ENCODE measurements around the gene MARK1. TPM values are rescaled to one million over a fixed set of nuclear protein-coding genes. Genes with fewer than 3 reads are reported as not detected.
A peak's percentile ranks its signal among the peaks of the same experiment; 100 is the strongest.

MARK1 gene
- polyA plus RNA-seq, 3 donors: not detected

DNA sequence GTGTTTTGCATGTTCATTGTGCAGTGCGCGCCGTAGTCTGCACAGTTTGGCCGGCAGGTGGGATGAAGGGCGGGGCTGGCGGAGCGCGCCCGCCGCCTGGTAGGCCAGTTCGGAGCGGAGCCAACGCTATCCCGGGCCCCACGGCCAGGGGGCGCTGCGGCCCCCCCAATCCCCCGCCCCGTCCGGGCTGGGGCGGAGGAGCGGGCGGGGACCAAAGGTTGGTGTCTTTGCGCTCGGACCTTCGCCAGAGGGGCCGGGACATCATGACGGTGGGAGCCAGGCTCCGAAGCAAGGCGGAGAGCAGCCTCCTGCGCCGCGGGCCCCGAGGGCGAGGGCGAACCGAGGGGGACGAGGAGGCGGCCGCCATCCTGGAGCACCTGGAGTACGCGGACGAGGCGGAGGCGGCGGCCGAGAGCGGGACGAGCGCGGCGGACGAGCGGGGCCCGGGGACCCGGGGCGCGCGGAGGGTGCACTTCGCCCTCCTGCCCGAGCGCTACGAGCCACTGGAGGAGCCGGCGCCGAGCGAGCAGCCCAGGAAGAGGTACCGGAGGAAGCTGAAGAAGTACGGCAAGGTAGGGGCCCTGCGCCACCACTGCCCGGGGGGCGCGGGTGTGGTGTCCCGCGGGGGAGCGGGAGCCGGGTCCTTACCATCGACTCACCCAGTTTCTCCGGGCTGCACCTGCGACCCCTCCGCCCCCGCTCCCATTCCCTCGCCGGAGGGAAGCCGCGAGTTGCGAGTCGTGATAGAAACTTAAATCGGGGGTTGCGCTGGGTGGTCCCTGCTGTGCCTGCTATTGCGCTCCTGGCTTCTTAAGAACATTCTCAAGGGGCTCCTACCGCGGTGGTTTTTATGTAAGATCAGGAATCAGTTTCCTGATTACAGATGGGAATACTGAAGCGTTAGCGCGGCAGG lies 162.5 kb downstream of the MARK1 start, which contains the start of gene C1orf115:
Gene C1orf115 (plus strand): TSS at position 224 of the 913 bp plus-strand sequence. CDS start 40 bp downstream, at position 264.
- Mint-ChIP-seq H3K27me3 (ENCODE audit: low read depth in 3 of 3) (peaks cover 17 to 35% (median 24%) of the 10 kb centered on the region in 3 donors), H3K9me3 (peaks cover 0 to 6% (median 4%) of the 10 kb centered on the region in 7 donors), H3K36me3 (peaks cover 0 to 3% of the 10 kb centered on the region in 2 donors), H3K4me3 (peak within 1 kb of the TSS; percentile 91 to 93), H3K4me1 (peaks cover 19% of the 10 kb centered on the region), H3K27ac (peak within 1 kb of the TSS in 1 of 7 donors; percentile 37)
- Histone ChIP-seq H3K79me2 (ENCODE audit: insufficient read depth, low read length) (no peaks in the 10 kb centered on the region), H3K9me3 (replicated peaks in 1 of 2; ENCODE audit: control insufficient read depth in 1 of 2, insufficient read depth in 1 of 2, low read length in 2 of 2) (no peaks in the 10 kb centered on the region), H4K20me1 (ENCODE audit: insufficient read depth, low read length) (no peaks in the 10 kb centered on the region), H3K4me2 (replicated peaks; ENCODE audit: extremely low read depth, low read length, poor library complexity, severe bottlenecking) (peak within 1 kb of the TSS; percentile 97), H3K4me1 (ENCODE audit: control insufficient read depth in 1 of 2, insufficient read depth in 2 of 2, low read length in 2 of 2) (peaks cover 18 to 25% of the 10 kb centered on the region in 2 donors), H3K27me3 (ENCODE audit: control insufficient read depth in 2 of 2, insufficient read depth in 2 of 2, low read length in 2 of 2) (peaks cover 15 to 30% of the 10 kb centered on the region in 2 donors), H2AFZ (ENCODE audit: insufficient read depth, low read depth, low read length, poor library complexity, severe bottlenecking) (peak within 1 kb of the TSS; percentile 94), H3K9ac (ENCODE audit: insufficient read depth, low read length, poor library complexity, severe bottlenecking) (peak within 1 kb of the TSS; percentile 61), H3K4me3 (replicated peaks in 1 of 3; ENCODE audit: low read depth in 2 of 3, low read length in 3 of 3) (peak within 1 kb of the TSS; percentile 38 to 83 (median 47)), H3K27ac (ENCODE audit: low read depth in 1 of 2, low read length in 2 of 2) (no peak within 1 kb of the TSS), H3K36me3 (replicated peaks in 1 of 2; ENCODE audit: control insufficient read depth in 1 of 2, insufficient read depth in 2 of 2, low read length in 2 of 2) (no peaks in the 10 kb centered on the region)
- TF ChIP-seq, protein P1, sequence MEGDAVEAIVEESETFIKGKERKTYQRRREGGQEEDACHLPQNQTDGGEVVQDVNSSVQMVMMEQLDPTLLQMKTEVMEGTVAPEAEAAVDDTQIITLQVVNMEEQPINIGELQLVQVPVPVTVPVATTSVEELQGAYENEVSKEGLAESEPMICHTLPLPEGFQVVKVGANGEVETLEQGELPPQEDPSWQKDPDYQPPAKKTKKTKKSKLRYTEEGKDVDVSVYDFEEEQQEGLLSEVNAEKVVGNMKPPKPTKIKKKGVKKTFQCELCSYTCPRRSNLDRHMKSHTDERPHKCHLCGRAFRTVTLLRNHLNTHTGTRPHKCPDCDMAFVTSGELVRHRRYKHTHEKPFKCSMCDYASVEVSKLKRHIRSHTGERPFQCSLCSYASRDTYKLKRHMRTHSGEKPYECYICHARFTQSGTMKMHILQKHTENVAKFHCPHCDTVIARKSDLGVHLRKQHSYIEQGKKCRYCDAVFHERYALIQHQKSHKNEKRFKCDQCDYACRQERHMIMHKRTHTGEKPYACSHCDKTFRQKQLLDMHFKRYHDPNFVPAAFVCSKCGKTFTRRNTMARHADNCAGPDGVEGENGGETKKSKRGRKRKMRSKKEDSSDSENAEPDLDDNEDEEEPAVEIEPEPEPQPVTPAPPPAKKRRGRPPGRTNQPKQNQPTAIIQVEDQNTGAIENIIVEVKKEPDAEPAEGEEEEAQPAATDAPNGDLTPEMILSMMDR (IDR thresholded peaks at IDR 0.05): peak; percentile 100
- peak; percentile 52 to 70 (median 64) for DNase-seq
- intact Hi-C loops (cut with micrococcal nuclease): loop anchor here (2.0 to 5.0 kb wide), 3 partner anchors 42 to 87 kb away; no protein-coding TSS in a partner anchor
- 1% methylated on average over 89 of the region's 96 CpGs for WGBS (ENCODE audit: insufficient coverage)

DNA sequence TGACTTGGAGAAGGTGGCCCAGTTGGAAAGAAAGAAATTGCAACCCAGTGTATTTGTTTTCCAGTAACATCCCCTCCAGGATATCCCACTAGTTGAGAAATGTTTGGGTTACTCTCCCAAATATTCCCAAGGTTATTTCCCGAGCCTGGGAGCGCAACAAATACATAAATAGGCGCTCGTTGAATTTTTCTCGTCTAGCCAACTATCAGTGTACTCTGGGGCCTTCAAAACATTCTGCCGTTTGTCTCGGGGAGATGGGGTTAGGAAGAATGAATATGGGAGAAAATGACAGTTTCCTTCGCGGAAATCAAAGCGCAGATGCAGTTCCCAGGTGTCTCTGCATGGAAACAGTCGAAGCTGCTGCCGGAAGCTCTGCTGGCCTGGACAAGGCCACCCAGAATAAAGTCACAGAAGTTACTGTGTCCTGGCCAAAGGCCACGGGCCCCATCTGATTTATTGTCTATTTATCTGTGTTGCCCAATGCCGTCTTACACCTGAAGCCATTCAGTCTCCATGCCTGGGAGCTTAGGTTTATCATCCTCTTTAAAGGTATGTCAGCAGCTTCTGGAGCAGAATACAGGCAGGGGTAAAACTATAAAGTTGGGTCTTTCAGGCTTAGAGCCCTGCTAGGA lies 163.2 kb downstream of the MARK1 start:
- Histone ChIP-seq H3K27ac (ENCODE audit: low read depth in 1 of 2, low read length in 2 of 2) (no peak overlapping the region), H3K9me3 (replicated peaks in 1 of 2; ENCODE audit: control insufficient read depth in 1 of 2, insufficient read depth in 1 of 2, low read length in 2 of 2) (no peaks in the 10 kb centered on the region), H3K36me3 (replicated peaks in 1 of 2; ENCODE audit: control insufficient read depth in 1 of 2, insufficient read depth in 2 of 2, low read length in 2 of 2) (no peaks in the 10 kb centered on the region), H3K4me3 (replicated peaks in 1 of 3; ENCODE audit: low read depth in 2 of 3, low read length in 3 of 3) (peak overlapping the region in 2 of 3 experiments; percentile 47 to 83), H3K4me1 (ENCODE audit: control insufficient read depth in 1 of 2, insufficient read depth in 2 of 2, low read length in 2 of 2) (peaks cover 12 to 19% of the 10 kb centered on the region in 2 donors), H3K4me2 (replicated peaks; ENCODE audit: extremely low read depth, low read length, poor library complexity, severe bottlenecking) (peak overlapping the region; percentile 97), H3K79me2 (ENCODE audit: insufficient read depth, low read length) (no peaks in the 10 kb centered on the region), H3K9ac (ENCODE audit: insufficient read depth, low read length, poor library complexity, severe bottlenecking) (peak overlapping the region; percentile 61), H3K27me3 (ENCODE audit: control insufficient read depth in 2 of 2, insufficient read depth in 2 of 2, low read length in 2 of 2) (peaks cover 15 to 30% of the 10 kb centered on the region in 2 donors), H4K20me1 (ENCODE audit: insufficient read depth, low read length) (no peaks in the 10 kb centered on the region), H2AFZ (ENCODE audit: insufficient read depth, low read depth, low read length, poor library complexity, severe bottlenecking) (peak overlapping the region; percentile 94)
- 92% methylated on average over 14 of the region's 14 CpGs for WGBS (ENCODE audit: insufficient coverage)
- Mint-ChIP-seq H3K4me1 (peaks cover 16% of the 10 kb centered on the region), H3K27me3 (ENCODE audit: low read depth in 3 of 3) (peaks cover 17 to 35% (median 24%) of the 10 kb centered on the region in 3 donors), H3K27ac (no peak overlapping the region), H3K36me3 (peaks cover 0 to 3% of the 10 kb centered on the region in 2 donors), H3K4me3 (peak overlapping the region; percentile 81 to 93), H3K9me3 (peaks cover 0 to 6% (median 4%) of the 10 kb centered on the region in 7 donors)
- TF ChIP-seq, protein P1 (IDR thresholded peaks at IDR 0.05): no peak
- intact Hi-C loops (cut with micrococcal nuclease): loop anchor here (2.0 to 5.0 kb wide), 3 partner anchors 41 to 86 kb away; no protein-coding TSS in a partner anchor
- no peak for DNase-seq
